B cell (primary cell): Measurements from ENCODE around the gene RER1. TPM values are rescaled to one million over a fixed set of nuclear protein-coding genes. Genes with fewer than 3 reads are reported as not detected.

Experiments used
- ATAC-seq: fragments of 200-7000 bp; cut with Tn5 transposase; one replicate; pipeline ENCODE4 v1.10.0; 2021; ENCODE audit warnings: low read depth, mild to moderate bottlenecking, moderate number of reproducible peaks, moderate library complexity
- CTCF ChIA-PET: fragments of 350-600 bp; sonication (Branson Sonifier 250); formaldehyde crosslinking; loops from one replicate; lab custom pipeline; 2021; ENCODE audit warnings: antibody characterized with exemption, inconsistent platforms; lab: Charles Lee
- POLR2A ChIA-PET: fragments of 350-600 bp; sonication (Branson Sonifier 250); formaldehyde crosslinking; loops from one replicate; lab custom pipeline; 2021; ENCODE audit warnings: antibody characterized with exemption; lab: Charles Lee
- DNase-seq: peaks from one replicate; pipeline ENCODE4 v3.0.0; 2013
- H2AFZ ChIP-seq: 2 replicates; pipeline ENCODE4 v1.6.1; 2012; ENCODE audit warnings: mild to moderate bottlenecking, low read depth, low read length; ENCODE audit not compliant: insufficient read depth, poor library complexity, severe bottlenecking
- H3K27ac ChIP-seq, 2 donors: 1 replicate in 1 of 2; 2 replicates in 1 of 2; pipeline ENCODE4 v1.5.1; 2012 to 2013; ENCODE audit warnings: low read length in 2 of 2, mild to moderate bottlenecking in 2 of 2, moderate library complexity in 1 of 2
- H3K27me3 ChIP-seq, 4 experiments: fragments of 200-600 bp in 1 of 4; sonication (generic) in 1 of 4; replicated peaks in 1 of 4; 1 replicate in 2 of 4; 2 replicates in 2 of 4; pipeline versions ENCODE4 v1.6.1 to v1.7.0; 2013 to 2016; ENCODE audit warnings: low read length in 3 of 4, mild to moderate bottlenecking in 2 of 4, mixed read lengths in 1 of 4, moderate library complexity in 1 of 4; ENCODE audit not compliant: insufficient read depth in 4 of 4, control insufficient read depth in 3 of 4; ENCODE audit errors: control extremely low read depth in 1 of 4
- H3K36me3 ChIP-seq, 2 experiments: replicated peaks in 1 of 2; 1 replicate in 1 of 2; 2 replicates in 1 of 2; pipeline versions ENCODE4 v1.6.1 to v1.7.1; 2013; ENCODE audit warnings: low read length in 1 of 2; ENCODE audit not compliant: insufficient read depth in 2 of 2, control insufficient read depth in 1 of 2; ENCODE audit errors: control extremely low read depth in 1 of 2, extremely low read depth in 1 of 2
- H3K4me1 ChIP-seq, 2 donors: fragments of 200-600 bp in 1 of 2; sonication (generic) in 1 of 2; 1 replicate in 1 of 2; 2 replicates in 1 of 2; pipeline versions ENCODE4 v1.5.1 to v1.6.1; 2013 to 2017; ENCODE audit warnings: low read length in 2 of 2; ENCODE audit not compliant: control insufficient read depth in 2 of 2, insufficient read depth in 2 of 2
- H3K4me2 ChIP-seq: replicated peaks from 2 replicates; pipeline ENCODE3; 2012; ENCODE audit warnings: mild to moderate bottlenecking, low read depth, low read length; ENCODE audit not compliant: poor library complexity, severe bottlenecking
- H3K4me3 ChIP-seq, 5 experiments: fragments of 200-600 bp in 1 of 5; sonication (generic) in 1 of 5; 1 replicate in 3 of 5; 2 replicates in 2 of 5; pipeline versions ENCODE4 v1.5.1 to v1.7.0; 2011 to 2016; ENCODE audit warnings: low read length in 4 of 5, mild to moderate bottlenecking in 4 of 5, low read depth in 2 of 5, control low read depth in 1 of 5, moderate library complexity in 1 of 5; ENCODE audit not compliant: insufficient read depth in 1 of 5; ENCODE audit errors: control extremely low read depth in 1 of 5, extremely low read depth in 1 of 5
- H3K79me2 ChIP-seq: fragments of 200-600 bp; sonication (generic); one replicate; pipeline ENCODE4 v1.6.0; 2016; ENCODE audit warnings: low read length; ENCODE audit not compliant: control insufficient read depth, insufficient read depth
- H3K9ac ChIP-seq: fragments of 200-600 bp; sonication (generic); 2 replicates; pipeline ENCODE4 v1.6.1; 2017; ENCODE audit warnings: mild to moderate bottlenecking, low read length, moderate library complexity
- H3K9me3 ChIP-seq, 3 donors: one replicate each; pipeline versions ENCODE4 v1.6.1 to v1.7.1; 2013; ENCODE audit warnings: low read length in 2 of 3; ENCODE audit not compliant: control insufficient read depth in 2 of 3, insufficient read depth in 1 of 3; ENCODE audit errors: control extremely low read depth in 1 of 3
- H4K20me1 ChIP-seq: 2 replicates; pipeline ENCODE4 v1.6.0; 2012; ENCODE audit warnings: mild to moderate bottlenecking, low read length; ENCODE audit not compliant: insufficient read depth, control insufficient read depth, poor library complexity, severe bottlenecking
- H3K27ac Mint-ChIP-seq: one replicate; pipeline ENCODE4 v1.8.0; 2021; ENCODE audit warnings: mixed read lengths
- H3K27me3 Mint-ChIP-seq: one replicate; pipeline ENCODE4 v1.8.0; 2021; ENCODE audit warnings: mixed read lengths
- H3K4me1 Mint-ChIP-seq: one replicate; pipeline ENCODE4 v1.8.0; 2021; ENCODE audit warnings: mixed read lengths
- H3K4me3 Mint-ChIP-seq: one replicate; pipeline ENCODE4 v1.8.0; 2021; ENCODE audit warnings: mixed read lengths
- H3K9me3 Mint-ChIP-seq: one replicate; pipeline ENCODE4 v1.8.0; 2022; ENCODE audit warnings: mixed read lengths; ENCODE audit not compliant: insufficient read depth
- CTCF ChIP-seq: fragments of 200-600 bp; IDR thresholded peaks from one replicate; pipeline ENCODE4 v1.8.0; 2022; ENCODE audit warnings: antibody characterized with exemption, mild to moderate bottlenecking
- EZH2 ChIP-seq: IDR thresholded peaks from 2 replicates; pipeline ENCODE4 v1.6.1; 2012; ENCODE audit warnings: borderline replicate concordance, low read depth, mild to moderate bottlenecking, moderate library complexity, low read length; ENCODE audit not compliant: insufficient read depth, poor library complexity, severe bottlenecking
- WGBS: methylation state at CpG from one replicate; pipeline ENCODE4 v1.1.5; 2013; ENCODE audit warnings: missing lambda C conversion rate; ENCODE audit not compliant: insufficient coverage; 5-methylcytosine and 5-hydroxymethylcytosine counted together
- intact Hi-C: fragments of 100-400 bp; cut with micrococcal nuclease; formaldehyde crosslinking; loops from one replicate; pipeline ENCODE4 v1.10.0; 2022
- polyA plus RNA-seq: library from polyadenylated mRNA; depleted of rRNA; stranded (reverse); fragments of >200 nt; gene quantifications from 2 replicates; pipeline ENCODE4 v1.2.3, GENCODE V29; 2012
- total RNA-seq, 2 donors: library from RNA; stranded (reverse); fragments of 120-200 nt in 1 of 2; gene quantifications; 1 replicate in 1 of 2; 2 replicates in 1 of 2; pipeline versions ENCODE4 v1.2.3 to v1.2.4, GENCODE V29; 2013 to 2022

RER1 gene
- total and polyA plus RNA-seq, 2 donors (not counting 1 experiment from before 2014, with no cell fraction given), result 78.5 to 118 TPM

DNA sequence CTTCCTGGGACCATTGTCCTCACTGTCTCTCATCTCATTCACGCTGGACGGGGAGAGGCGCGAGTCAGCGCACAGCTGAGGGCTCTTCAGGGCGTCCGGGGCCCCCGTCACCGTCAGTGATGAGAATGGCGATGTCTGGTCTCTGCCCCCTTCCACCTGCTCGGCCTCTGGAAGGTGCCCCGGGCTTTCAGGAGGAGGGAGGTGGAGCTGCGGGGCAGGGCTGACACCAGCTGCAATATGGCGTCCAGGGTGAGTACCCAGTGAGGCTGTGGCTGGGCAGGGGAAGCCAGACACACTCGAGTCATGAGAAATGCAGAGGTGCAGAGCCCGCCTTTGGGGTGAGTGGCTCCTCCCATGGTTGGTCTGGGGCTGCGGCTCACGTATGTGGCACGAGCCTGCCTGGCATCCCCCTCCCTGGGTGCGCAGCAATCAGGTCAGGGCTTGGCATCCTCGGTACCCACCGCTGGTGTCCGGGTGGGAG, 15.3 kb upstream of the RER1 start:
- H3K4me1 Mint-ChIP-seq, result peaks cover 27% of the 10 kb centered on the region
- Histone ChIP-seq H3K27me3 (no peaks in the 10 kb centered on the region), H4K20me1 (no peaks in the 10 kb centered on the region), H3K36me3 (no peaks in the 10 kb centered on the region), H3K9me3 (peaks cover 0 to 13% (median 2%) of the 10 kb centered on the region in 3 donors), H3K4me3 (no peak overlapping the region), H3K27ac (no peak overlapping the region), H3K79me2 (no peaks in the 10 kb centered on the region), H3K4me2 (no peak overlapping the region), H2AFZ (no peak overlapping the region), H3K4me1 (peaks cover 24 to 38% of the 10 kb centered on the region in 2 donors), H3K9ac (no peak overlapping the region)
- DNase-seq (no peak), ATAC-seq (no peak)
- no peak overlapping the region for H3K27ac Mint-ChIP-seq
- intact Hi-C loops, result no loop called here
- H3K9me3 Mint-ChIP-seq, result no peaks in the 10 kb centered on the region
- no peak for TF ChIP-seq EZH2
- no peak for TF ChIP-seq CTCF
- H3K4me3 Mint-ChIP-seq, result no peak overlapping the region
- POLR2A ChIA-PET, result no interaction called here
- 94% methylated on average over 23 of the region's 23 CpGs for WGBS
- CTCF ChIA-PET, result interaction anchor here (0.6 to 12.5 kb wide), 2 partner anchors 68 to 182 kb away, joined by 3 to 295 read pairs; partner anchors contain the start of gene FAAP20
- H3K27me3 Mint-ChIP-seq, result no peaks in the 10 kb centered on the region

- H3K4me3 ChIP-seq, result no peak overlapping the region
- H2AFZ ChIP-seq, result no peak overlapping the region
- WGBS, result 97% methylated on average over 25 of the region's 25 CpGs
- no peaks in the 10 kb centered on the region for H3K79me2 ChIP-seq
- H3K9ac ChIP-seq, result no peak overlapping the region
- no peak overlapping the region for H3K4me2 ChIP-seq
- ChIA-PET CTCF (interaction anchor here (12.5 kb wide), 1 partner anchor 183 kb away, joined by 295 read pairs; the partner anchor contains the start of gene FAAP20), POLR2A (no interaction called here)
- no peaks in the 10 kb centered on the region for H4K20me1 ChIP-seq
- no peak overlapping the region for H3K27ac Mint-ChIP-seq
- ATAC-seq (no peak), DNase-seq (no peak)
- no peaks in the 10 kb centered on the region for H3K27me3 ChIP-seq
- H3K4me1 ChIP-seq, result peaks cover 32 to 46% of the 10 kb centered on the region in 2 donors
- H3K9me3 Mint-ChIP-seq, result no peaks in the 10 kb centered on the region
- H3K9me3 ChIP-seq, result peaks cover 0 to 13% (median 2%) of the 10 kb centered on the region in 3 donors
- peaks cover 30% of the 10 kb centered on the region for H3K4me1 Mint-ChIP-seq
- TF ChIP-seq EZH2 (no peak), CTCF (no peak)
- intact Hi-C loops, result no loop called here
- no peak overlapping the region for H3K27ac ChIP-seq
- H3K36me3 ChIP-seq, result no peaks in the 10 kb centered on the region
- H3K4me3 Mint-ChIP-seq, result no peak overlapping the region
- no peaks in the 10 kb centered on the region for H3K27me3 Mint-ChIP-seq
Observed at GRCh38 chr1:2376931-2377672, 14.5 kb upstream of the RER1 start.
